IPS DF 6.9 (cell line): ENCODE data around the gene ABCA1.
A peak's percentile ranks its signal among the peaks of the same experiment; 100 is the strongest.
"Not testable (repeated sequence)": the region's sequence is repeated elsewhere in the genome, so short reads cannot be mapped to it uniquely, and the experiment has no call there.

Source experiments
- DNase-seq: peaks from one replicate; pipeline ENCODE4 v3.0.0-alpha.2; 2013; ENCODE audit warnings: low read depth, low spot score
- H3K27ac ChIP-seq: one replicate; pipeline ENCODE4 v1.5.1; 2013; ENCODE audit warnings: low read length, control low read depth
- H3K27me3 ChIP-seq: 2 replicates; pipeline ENCODE4 v1.6.1; 2013; ENCODE audit warnings: mild to moderate bottlenecking, low read length; ENCODE audit not compliant: control insufficient read depth, insufficient read depth
- H3K36me3 ChIP-seq: 2 replicates; pipeline ENCODE4 v1.6.1; 2013; ENCODE audit warnings: low read length; ENCODE audit not compliant: control insufficient read depth, insufficient read depth
- H3K4me1 ChIP-seq: 2 replicates; pipeline ENCODE4 v1.6.1; 2013; ENCODE audit warnings: low read length; ENCODE audit not compliant: control insufficient read depth, insufficient read depth
- H3K4me3 ChIP-seq: 2 replicates; pipeline ENCODE4 v1.5.1; 2013; ENCODE audit warnings: mild to moderate bottlenecking, low read length
- H3K9me3 ChIP-seq: 2 replicates; pipeline ENCODE4 v1.6.1; 2013; ENCODE audit warnings: low read length, inconsistent platforms; ENCODE audit not compliant: control insufficient read depth, insufficient read depth
- WGBS: extraction: QIAGEN DNeasy Blood & Tissue Kit; methylation state at CpG from one replicate; pipeline ENCODE4 v1.1.7; 2013; ENCODE audit warnings: mixed read lengths, missing lambda C conversion rate; ENCODE audit not compliant: insufficient read length, insufficient coverage; 5-methylcytosine and 5-hydroxymethylcytosine counted together

The ABCA1 gene

DNA sequence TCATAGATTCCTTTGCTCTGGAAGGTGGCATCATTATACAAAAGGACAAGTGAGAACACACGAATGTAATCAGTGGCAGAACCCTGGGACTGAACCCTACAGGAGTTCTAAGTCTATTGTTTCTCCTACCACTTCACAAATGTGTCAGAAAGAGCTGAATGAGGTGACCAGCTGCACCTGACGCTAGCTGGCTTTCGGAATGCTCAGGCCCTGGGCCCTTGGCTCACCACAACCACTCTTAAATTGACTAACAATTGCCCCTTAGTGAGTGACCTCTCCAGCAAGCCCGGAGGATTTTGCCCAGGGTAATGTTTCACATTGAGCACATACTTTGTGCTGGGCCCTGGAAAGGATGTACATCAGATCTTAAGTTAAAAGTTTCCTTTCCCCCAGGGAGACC, 41.2 kb upstream of the ABCA1 start:
- Histone ChIP-seq H3K36me3 (no peaks in the 10 kb centered on the region), H3K4me1 (no peaks in the 10 kb centered on the region)

DNA sequence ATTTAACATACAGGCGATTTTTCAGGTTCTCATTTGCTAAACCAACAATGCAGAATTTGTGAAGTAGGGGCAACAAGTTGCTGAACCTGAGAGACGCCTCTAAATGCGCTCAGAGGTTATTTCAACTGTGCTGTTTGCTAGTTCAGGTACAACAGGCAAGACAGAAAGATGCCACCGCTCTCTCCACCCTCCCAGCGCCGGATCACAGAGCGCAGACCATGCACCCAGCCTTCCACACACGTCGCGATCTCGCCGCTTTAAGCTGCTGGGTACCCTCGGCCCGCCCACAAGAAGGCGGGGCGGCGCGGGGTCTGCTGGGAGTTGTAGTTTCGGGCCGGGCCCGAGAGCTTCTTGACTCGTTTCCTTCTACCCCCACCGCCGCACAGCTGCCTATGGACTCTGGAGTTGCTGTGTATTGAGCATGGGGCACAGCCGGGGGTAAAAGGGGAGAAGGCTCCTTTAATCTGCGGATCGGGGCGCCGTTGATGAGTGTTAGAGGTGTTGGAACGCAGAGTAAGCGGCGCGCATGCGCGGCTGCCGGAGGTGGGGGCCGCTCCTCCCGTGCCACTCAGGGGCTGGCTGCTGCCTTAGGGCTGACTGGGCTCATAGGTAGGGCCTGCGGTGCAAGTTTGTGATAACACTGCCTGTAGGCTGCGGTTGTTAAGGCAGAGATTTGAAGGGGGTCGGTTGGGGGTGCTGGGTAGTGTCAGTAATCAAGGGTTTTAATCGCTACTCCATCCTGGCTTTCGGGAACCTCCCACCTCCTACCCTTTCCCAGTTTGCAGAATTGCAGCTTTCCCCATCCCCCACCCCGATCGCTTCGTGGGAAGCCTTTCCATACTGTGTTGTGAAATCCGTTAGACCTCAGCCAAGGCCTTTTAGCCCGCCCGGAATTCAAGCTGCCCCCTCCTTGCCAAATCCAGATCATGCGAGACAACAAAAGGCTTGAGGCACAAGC, 40.3 kb upstream of the ABCA1 start:
- H3K27me3 ChIP-seq: no peaks in the 10 kb centered on the region
- DNase-seq: no peak
- H3K9me3 ChIP-seq: no peaks in the 10 kb centered on the region
- WGBS: no CpG with 5 or more reads among the region's 50 CpGs
- no peaks in the 10 kb centered on the region for H3K4me1 ChIP-seq
- no peaks in the 10 kb centered on the region for H3K36me3 ChIP-seq
- peak overlapping the region; percentile 60; the same call in 1 of the 2 replicates for H3K4me3 ChIP-seq
- no peak overlapping the region for H3K27ac ChIP-seq

More for the DNA sequence above, 41.2 kb upstream of the ABCA1 start:
- WGBS: no CpG with 5 or more reads among the region's 4 CpGs
- Histone ChIP-seq H3K4me3 (no peak overlapping the region), H3K27ac (no peak overlapping the region), H3K9me3 (no peaks in the 10 kb centered on the region), H3K27me3 (no peaks in the 10 kb centered on the region)
- no peak for DNase-seq

- Histone ChIP-seq H3K4me1 (peaks cover 3% of the 10 kb centered on the region; the same call in 1 of the 2 replicates), H3K27ac (no peak overlapping the region), H3K4me3 (no peak overlapping the region), H3K27me3 (no peaks in the 10 kb centered on the region), H3K36me3 (no peaks in the 10 kb centered on the region), H3K9me3 (no peaks in the 10 kb centered on the region)
- no CpG with 5 or more reads among the region's 6 CpGs for WGBS
- no peak for DNase-seq
Observed at GRCh38 chr9:104963076-104963475, 35.1 kb upstream of the ABCA1 start.

DNA sequence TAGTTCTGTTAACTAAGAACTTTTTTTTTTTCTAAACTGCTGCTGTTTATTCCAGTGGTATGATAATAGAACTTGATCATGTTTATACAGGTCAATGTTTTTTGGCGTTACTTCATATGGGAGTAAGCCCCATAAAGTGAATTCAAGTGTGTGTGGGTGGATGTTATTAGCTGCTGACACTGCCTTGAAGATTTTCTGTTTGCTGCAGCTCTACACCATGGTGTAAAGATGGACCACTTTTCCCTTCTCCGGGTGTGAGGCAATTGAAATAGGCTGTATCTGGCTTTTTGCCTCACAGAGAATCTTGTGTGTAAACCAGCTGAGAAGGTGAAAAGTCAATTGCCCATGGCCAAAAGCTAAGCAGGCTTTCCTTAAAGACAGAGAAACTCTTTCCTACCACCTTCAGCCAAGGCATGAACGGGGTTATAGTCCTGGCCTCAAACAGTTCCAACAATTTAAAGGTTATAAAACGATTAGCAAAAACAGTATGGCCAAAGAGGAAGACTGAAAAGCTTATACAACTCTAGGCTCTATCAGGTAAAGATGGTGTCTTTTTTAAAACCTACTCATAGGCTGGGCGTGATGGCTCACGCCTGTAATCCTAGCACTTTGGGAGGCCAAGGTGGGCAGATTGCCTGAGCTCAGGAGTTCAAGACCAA, 33.9 kb upstream of the ABCA1 start:
- H3K27ac ChIP-seq: no peak overlapping the region

GRCh38 chr9:104961238-104961637, 33.3 kb upstream of the ABCA1 start:
- peak; percentile 84 for DNase-seq
- no peak overlapping the region for H3K27ac ChIP-seq
- no peaks in the 10 kb centered on the region for H3K36me3 ChIP-seq
- H3K4me1 ChIP-seq: peaks cover 3% of the 10 kb centered on the region; the same call in 1 of the 2 replicates
- no peak overlapping the region for H3K4me3 ChIP-seq
- no peaks in the 10 kb centered on the region for H3K9me3 ChIP-seq
- H3K27me3 ChIP-seq: no peaks in the 10 kb centered on the region
- WGBS: no CpG with 5 or more reads among the region's 5 CpGs

More for the DNA sequence above, 33.9 kb upstream of the ABCA1 start:
- Histone ChIP-seq H3K27me3 (no peaks in the 10 kb centered on the region), H3K4me3 (no peak overlapping the region), H3K36me3 (no peaks in the 10 kb centered on the region), H3K4me1 (peaks cover 3% of the 10 kb centered on the region; the same call in 1 of the 2 replicates), H3K9me3 (no peaks in the 10 kb centered on the region)
- no peak for DNase-seq
- no CpG with 5 or more reads among the region's 6 CpGs for WGBS

GRCh38 chr9:104960662-104961061, 32.7 kb upstream of the ABCA1 start:
- no peak for DNase-seq
- Histone ChIP-seq H3K36me3 (no peaks in the 10 kb centered on the region), H3K9me3 (no peaks in the 10 kb centered on the region), H3K27ac (no peak overlapping the region), H3K27me3 (no peaks in the 10 kb centered on the region), H3K4me3 (no peak overlapping the region), H3K4me1 (peaks cover 3% of the 10 kb centered on the region; the same call in 1 of the 2 replicates)
- no CpG with 5 or more reads among the region's 2 CpGs for WGBS

DNA sequence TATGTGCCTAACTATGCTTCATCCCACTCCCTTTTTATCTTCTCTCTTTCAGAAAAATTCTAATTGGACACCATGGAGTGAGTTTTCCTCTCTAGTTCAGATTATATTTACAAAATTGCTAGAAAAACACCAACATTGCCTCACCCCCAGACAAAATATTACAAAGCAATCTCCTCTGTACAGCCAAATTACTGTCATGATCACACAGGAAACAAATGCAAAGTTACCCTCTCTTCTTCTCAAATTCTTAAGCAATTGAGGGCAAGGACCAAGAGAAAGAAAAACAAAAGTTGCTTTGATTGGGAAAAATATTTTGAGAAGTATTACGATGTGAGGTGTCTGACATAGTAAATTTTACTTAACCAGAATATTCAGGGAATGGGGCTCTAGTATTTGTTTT, 30.8 kb upstream of the ABCA1 start:
- no peak overlapping the region for H3K27ac ChIP-seq
- no peaks in the 10 kb centered on the region for H3K27me3 ChIP-seq
- H3K4me3 ChIP-seq: no peak overlapping the region
- peaks cover 3% of the 10 kb centered on the region; the same call in 1 of the 2 replicates for H3K4me1 ChIP-seq
- DNase-seq: no peak
- H3K9me3 ChIP-seq: no peaks in the 10 kb centered on the region
- no peaks in the 10 kb centered on the region for H3K36me3 ChIP-seq
- WGBS: no CpG with 5 or more reads among the region's 1 CpG

- H3K27me3 ChIP-seq, DNase-seq, H3K9me3 ChIP-seq, H3K27ac ChIP-seq, H3K36me3 ChIP-seq, H3K4me3 ChIP-seq, H3K4me1 ChIP-seq: not testable (repeated sequence)
- WGBS: no CpG with 5 or more reads among the region's 4 CpGs
Observed at GRCh38 chr9:104958006-104958405, 30.1 kb upstream of the ABCA1 start.

DNA sequence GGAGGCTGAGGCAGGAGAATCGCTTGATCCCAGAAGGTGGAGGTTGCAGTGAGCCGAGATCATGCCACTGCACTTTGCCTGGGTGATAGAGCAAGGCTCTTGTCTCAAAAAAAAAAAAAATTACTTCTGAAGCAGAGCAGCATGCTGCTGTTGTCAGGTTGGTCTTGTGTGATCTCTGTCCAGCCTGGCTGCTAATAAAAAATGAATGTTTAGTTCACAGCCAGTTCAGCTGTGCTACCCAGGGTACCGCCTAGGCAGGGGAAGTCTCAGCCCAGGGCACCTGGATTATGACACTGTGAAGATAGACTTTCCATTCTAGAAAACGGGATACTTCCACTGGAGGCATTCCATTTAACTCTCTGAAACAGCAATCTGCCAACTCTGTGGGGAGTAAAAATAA, 23.5 kb upstream of the ABCA1 start:
- DNase-seq: no peak
- no peaks in the 10 kb centered on the region for H3K27me3 ChIP-seq
- H3K4me3 ChIP-seq: no peak overlapping the region
- H3K9me3 ChIP-seq: no peaks in the 10 kb centered on the region
- no peaks in the 10 kb centered on the region for H3K4me1 ChIP-seq
- no peaks in the 10 kb centered on the region for H3K36me3 ChIP-seq
- no CpG with 5 or more reads among the region's 4 CpGs for whole genome bisulfite sequencing
- H3K27ac ChIP-seq: no peak overlapping the region

DNA sequence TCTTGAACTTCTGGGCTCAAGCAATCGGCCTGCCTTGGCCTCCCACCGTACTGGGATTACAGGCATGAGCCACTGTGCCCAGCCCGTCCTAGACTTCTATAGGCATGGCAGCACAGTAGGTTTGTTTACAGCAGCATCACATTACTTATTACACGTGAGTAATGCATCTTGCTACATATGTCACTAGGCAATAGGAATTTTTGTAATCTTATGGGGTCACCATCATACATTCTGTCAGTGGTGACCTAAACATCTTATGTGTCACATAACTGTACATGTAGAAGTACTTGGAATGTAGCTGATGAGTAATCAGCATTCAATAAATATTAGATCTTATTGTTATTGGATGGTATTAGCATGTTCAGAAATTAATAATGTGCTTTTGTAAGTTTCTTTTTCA, 22.9 kb upstream of the ABCA1 start:
- Histone ChIP-seq H3K4me1 (no peaks in the 10 kb centered on the region), H3K27me3 (no peaks in the 10 kb centered on the region), H3K27ac (no peak overlapping the region), H3K36me3 (no peaks in the 10 kb centered on the region), H3K9me3 (no peaks in the 10 kb centered on the region), H3K4me3 (no peak overlapping the region)
- WGBS: no CpG with 5 or more reads among the region's 4 CpGs
- no peak for DNase-seq
